ENCODE results near the gene FAM210B.
"Not testable (repeated sequence)": the region's sequence is repeated elsewhere in the genome, so short reads cannot be mapped to it uniquely, and the experiment has no call there.

The FAM210B gene

GRCh38 chr20:56393653-56394052 lies 34.9 kb downstream of the FAM210B start:
- no peak for DNase-seq

GRCh38 chr20:56395166-56395565 lies 36.4 kb downstream of the FAM210B start:
- no peak for DNase-seq

- DNase-seq: peak; percentile 59
Observed at GRCh38 chr20:56400001-56400640, 41.3 kb downstream of the FAM210B start.

GRCh38 chr20:56403465-56403864 lies 44.7 kb downstream of the FAM210B start:
- DNase-seq: no peak

GRCh38 chr20:56405356-56405755 lies 46.6 kb downstream of the FAM210B start:
- DNase-seq: not testable (repeated sequence)

GRCh38 chr20:56406910-56407309 lies 48.1 kb downstream of the FAM210B start:
- no peak for DNase-seq

GRCh38 chr20:56409521-56409920 lies 50.7 kb downstream of the FAM210B start:
- DNase-seq: no peak

GRCh38 chr20:56409956-56410355 lies 51.2 kb downstream of the FAM210B start:
- DNase-seq: no peak

- not testable (repeated sequence) for DNase-seq
Observed at GRCh38 chr20:56411287-56411686, 52.5 kb downstream of the FAM210B start.

- no peak for DNase-seq
Observed at GRCh38 chr20:56411759-56412472, 53.1 kb downstream of the FAM210B start, which contains the start of gene CASS4. Gene CASS4, plus strand, starts transcription at chr20:56412260. Its CDS starts 199 bp downstream, at chr20:56412459.

GRCh38 chr20:56412473-56412790 lies 53.7 kb downstream of the FAM210B start:
- DNase-seq: peak; percentile 28

GRCh38 chr20:56412949-56413348 lies 54.2 kb downstream of the FAM210B start:
- DNase-seq: no peak

- DNase-seq: peak; percentile 63
Observed at GRCh38 chr20:56414842-56415765, 56.3 kb downstream of the FAM210B start.

GRCh38 chr20:56417402-56417801 lies 58.6 kb downstream of the FAM210B start:
- no peak for DNase-seq

- no peak for DNase-seq
Observed at GRCh38 chr20:56417911-56418310, 59.1 kb downstream of the FAM210B start.

Measured in activated naive CD4-positive, alpha-beta T cell treated with anti-CD3 and anti-CD28 coated beads, Interleukin-2, amount 50 U/mL, for 16 hours (primary cell).